Measurements from ENCODE around the gene PDE9A.

- no peak for TF ChIP-seq CTCF (IDR thresholded peaks at IDR 0.05)
- TF ChIP-seq POLR2A (IDR thresholded peaks at IDR 0.05), result no peak
These were observed 27.2 kb upstream of the PDE9A start for GRCh38 chr21:42626171-42626570.

Measured in testis (tissue), 2 donors.